Cerebellar nuclear complex (tissue), 1 donor: ENCODE measurements around the gene CTSH.

Experiments used
- DNase-seq, 2 experiments: peaks; one replicate each; lab custom pipeline; 2025; lab: John Stamatoyannopoulos, UW

Gene CTSH

GRCh38 chr15:78977591-78978347 is 32.9 kb upstream of the CTSH start:
- DNase-seq: no peak

GRCh38 chr15:78977091-78977571 is 32.3 kb upstream of the CTSH start:
- no peak for DNase-seq

GRCh38 chr15:78976691-78977090 is 31.8 kb upstream of the CTSH start:
- no peak for DNase-seq

GRCh38 chr15:78974272-78974918 is 29.5 kb upstream of the CTSH start:
- no peak for DNase-seq

- DNase-seq: no peak
Observed at GRCh38 chr15:78969687-78970349, 25.0 kb upstream of the CTSH start.

GRCh38 chr15:78968539-78969271 is 23.9 kb upstream of the CTSH start:
- DNase-seq: no peak

GRCh38 chr15:78968114-78968513 is 23.3 kb upstream of the CTSH start:
- DNase-seq: no peak

- no peak for DNase-seq
Observed at GRCh38 chr15:78960308-78960707, 15.5 kb upstream of the CTSH start.

- DNase-seq: no peak
Observed at GRCh38 chr15:78959360-78959759, 14.5 kb upstream of the CTSH start.

- DNase-seq: no peak
Observed at GRCh38 chr15:78957416-78958093, 12.7 kb upstream of the CTSH start.

- DNase-seq: no peak
Observed at GRCh38 chr15:78956937-78957336, 12.1 kb upstream of the CTSH start.

GRCh38 chr15:78955355-78955754 is 10.5 kb upstream of the CTSH start:
- DNase-seq: no peak

- no peak for DNase-seq
Observed at GRCh38 chr15:78951841-78952238, 7.0 kb upstream of the CTSH start.

GRCh38 chr15:78950902-78951840 is 6.3 kb upstream of the CTSH start:
- no peak for DNase-seq

GRCh38 chr15:78950343-78950742 is 5.5 kb upstream of the CTSH start:
- DNase-seq: no peak

- DNase-seq: no peak
Observed at GRCh38 chr15:78949461-78949860, 4.6 kb upstream of the CTSH start.

- no peak for DNase-seq
Observed at GRCh38 chr15:78947506-78947905, 2.7 kb upstream of the CTSH start.

GRCh38 chr15:78946493-78946892 is 1.6 kb upstream of the CTSH start:
- DNase-seq: no peak

GRCh38 chr15:78944202-78944625 is 632 bp downstream of the CTSH start:
- DNase-seq: no peak

- no peak for DNase-seq
Observed at GRCh38 chr15:78943692-78944091, 1.2 kb downstream of the CTSH start.

GRCh38 chr15:78942741-78943140 is 2.1 kb downstream of the CTSH start:
- no peak for DNase-seq
